Activated naive CD4-positive, alpha-beta T cell treated with anti-CD3 and anti-CD28 coated beads, Interleukin-2, amount 50 U/mL, for 72 hours (primary cell): ENCODE results near the gene HDLBP. TPM values are rescaled to one million over a fixed set of nuclear protein-coding genes. Genes with fewer than 3 reads are reported as not detected.

Experiments
- ATAC-seq, 2 donors: fragments of 150-1000 bp; cut with Tn5 transposase; 2 replicates each; pipeline ENCODE4 v1.10.0; 2021; ENCODE audit warnings: mild to moderate bottlenecking in 2 of 2, moderate library complexity in 2 of 2
- DNase-seq, 2 donors: peaks; one replicate each; pipeline ENCODE4 v3.0.0; 2021 to 2022; ENCODE audit warnings: low spot score in 2 of 2
- H3K27ac Mint-ChIP-seq, 2 donors: one replicate each; pipeline ENCODE4 v1.8.0; 2022; ENCODE audit warnings: mild to moderate bottlenecking in 2 of 2, mixed read lengths in 2 of 2
- H3K36me3 Mint-ChIP-seq, 2 donors: one replicate each; pipeline ENCODE4 v1.8.0; 2022; ENCODE audit warnings: mixed read lengths in 2 of 2
- H3K9me3 Mint-ChIP-seq, 2 donors: one replicate each; pipeline ENCODE4 v1.8.0; 2022; ENCODE audit warnings: mixed read lengths in 2 of 2
- total RNA-seq, 2 donors: library from RNA; stranded (reverse); gene quantifications; one replicate each; pipeline ENCODE4 v1.2.3, GENCODE V29; 2022

Gene HDLBP
- total RNA-seq, 2 donors from 2014 or later: 276 to 297 TPM

- Mint-ChIP-seq H3K9me3 (no peaks in the 10 kb centered on the region), H3K27ac (peak overlapping the region in 1 of 2 donors; percentile 24), H3K36me3 (no peaks in the 10 kb centered on the region)
- peak; percentile 34 to 35 for ATAC-seq
- DNase-seq: no peak
Observed at GRCh38 chr2:241223211-241224017, 92.1 kb downstream of the HDLBP start.

- ATAC-seq: no peak
- no peak overlapping the region for H3K27ac Mint-ChIP-seq
Observed at GRCh38 chr2:241219856-241220356, 95.6 kb downstream of the HDLBP start.

GRCh38 chr2:241219030-241219382, 96.5 kb downstream of the HDLBP start:
- no peak for ATAC-seq
- no peaks in the 10 kb centered on the region for H3K36me3 Mint-ChIP-seq
- H3K27ac Mint-ChIP-seq: no peak overlapping the region
- H3K9me3 Mint-ChIP-seq: no peaks in the 10 kb centered on the region
- DNase-seq: no peak

More at GRCh38 chr2:241219856-241220356, 95.6 kb downstream of the HDLBP start:
- Mint-ChIP-seq H3K36me3 (no peaks in the 10 kb centered on the region), H3K9me3 (no peaks in the 10 kb centered on the region)
- DNase-seq: no peak

- Mint-ChIP-seq H3K9me3 (no peaks in the 10 kb centered on the region), H3K27ac (peak overlapping the region in 1 of 2 donors; percentile 74), H3K36me3 (no peaks in the 10 kb centered on the region)
- ATAC-seq (peak; percentile 53 to 71), DNase-seq (peak in 1 of 2 donors; percentile 51)
Observed at GRCh38 chr2:241218131-241219029, 97.1 kb downstream of the HDLBP start.

- DNase-seq (peak in 1 of 2 donors; percentile 43), ATAC-seq (peak; percentile 51)
- H3K36me3 Mint-ChIP-seq: no peaks in the 10 kb centered on the region
- H3K9me3 Mint-ChIP-seq: no peaks in the 10 kb centered on the region
- no peak overlapping the region for H3K27ac Mint-ChIP-seq
Observed at GRCh38 chr2:241217320-241218031, 98.0 kb downstream of the HDLBP start.

GRCh38 chr2:241216211-241216761, 99.2 kb downstream of the HDLBP start:
- Mint-ChIP-seq H3K9me3 (no peaks in the 10 kb centered on the region), H3K27ac (no peak overlapping the region), H3K36me3 (no peaks in the 10 kb centered on the region)
- no peak for DNase-seq
- peak in 1 of 2 donors; percentile 10 for ATAC-seq

GRCh38 chr2:241215421-241215820, 100.1 kb downstream of the HDLBP start:
- ATAC-seq (no peak), DNase-seq (no peak)
- no peaks in the 10 kb centered on the region for H3K9me3 Mint-ChIP-seq
- H3K27ac Mint-ChIP-seq: no peak overlapping the region
- H3K36me3 Mint-ChIP-seq: no peaks in the 10 kb centered on the region

- Mint-ChIP-seq H3K36me3 (no peaks in the 10 kb centered on the region), H3K27ac (no peak overlapping the region), H3K9me3 (no peaks in the 10 kb centered on the region)
- DNase-seq (no peak), ATAC-seq (no peak)
Observed at GRCh38 chr2:241214766-241215165, 100.7 kb downstream of the HDLBP start.

- Mint-ChIP-seq H3K27ac (no peak overlapping the region), H3K36me3 (no peaks in the 10 kb centered on the region), H3K9me3 (no peaks in the 10 kb centered on the region)
- no peak for DNase-seq
- ATAC-seq: no peak
Observed at GRCh38 chr2:241214209-241214608, 101.3 kb downstream of the HDLBP start.

- DNase-seq: no peak
- Mint-ChIP-seq H3K36me3 (no peaks in the 10 kb centered on the region), H3K27ac (no peak overlapping the region), H3K9me3 (no peaks in the 10 kb centered on the region)
- no peak for ATAC-seq
Observed at GRCh38 chr2:241213567-241213966, 101.9 kb downstream of the HDLBP start.

GRCh38 chr2:241213041-241213440, 102.4 kb downstream of the HDLBP start:
- Mint-ChIP-seq H3K27ac (no peak overlapping the region), H3K9me3 (no peaks in the 10 kb centered on the region), H3K36me3 (no peaks in the 10 kb centered on the region)
- DNase-seq (no peak), ATAC-seq (no peak)

- Mint-ChIP-seq H3K27ac (peak overlapping the region; percentile 51 to 84), H3K36me3 (no peaks in the 10 kb centered on the region), H3K9me3 (no peaks in the 10 kb centered on the region)
- DNase-seq: no peak
- no peak for ATAC-seq
Observed at GRCh38 chr2:241211276-241211675, 104.2 kb downstream of the HDLBP start.

GRCh38 chr2:241209271-241209670, 106.2 kb downstream of the HDLBP start:
- no peak overlapping the region for H3K27ac Mint-ChIP-seq
- no peaks in the 10 kb centered on the region for H3K9me3 Mint-ChIP-seq
- H3K36me3 Mint-ChIP-seq: no peaks in the 10 kb centered on the region
- ATAC-seq (no peak), DNase-seq (no peak)

GRCh38 chr2:241208058-241208457, 107.4 kb downstream of the HDLBP start:
- DNase-seq (no peak), ATAC-seq (no peak)

GRCh38 chr2:241207641-241208040, 107.8 kb downstream of the HDLBP start:
- H3K36me3 Mint-ChIP-seq: no peaks in the 10 kb centered on the region
- DNase-seq (no peak), ATAC-seq (no peak)
- no peaks in the 10 kb centered on the region for H3K9me3 Mint-ChIP-seq
- H3K27ac Mint-ChIP-seq: no peak overlapping the region

More at GRCh38 chr2:241208058-241208457, 107.4 kb downstream of the HDLBP start:
- Mint-ChIP-seq H3K36me3 (no peaks in the 10 kb centered on the region), H3K27ac (peak overlapping the region in 1 of 2 donors; percentile 7), H3K9me3 (no peaks in the 10 kb centered on the region)

GRCh38 chr2:241207151-241207550, 108.3 kb downstream of the HDLBP start:
- ATAC-seq (no peak), DNase-seq (no peak)
- H3K27ac Mint-ChIP-seq: no peak overlapping the region
- H3K36me3 Mint-ChIP-seq: no peaks in the 10 kb centered on the region
- no peaks in the 10 kb centered on the region for H3K9me3 Mint-ChIP-seq
